GM19324 (cell line): ENCODE results near the gene EZH2.

Experiments used
- ATAC-seq: cut with Tn5 transposase; IDR thresholded peaks from one replicate; pipeline ENCODE4 v1.9.1; 2021; ENCODE audit warnings: mild to moderate bottlenecking, moderate library complexity; ENCODE audit not compliant: unreplicated experiment, low FRiP score

Gene EZH2

GRCh38 chr7:148903504-148903903 is 19.4 kb upstream of the EZH2 start:
- ATAC-seq: no peak

GRCh38 chr7:148901178-148901577 is 17.1 kb upstream of the EZH2 start:
- ATAC-seq: no peak

DNA sequence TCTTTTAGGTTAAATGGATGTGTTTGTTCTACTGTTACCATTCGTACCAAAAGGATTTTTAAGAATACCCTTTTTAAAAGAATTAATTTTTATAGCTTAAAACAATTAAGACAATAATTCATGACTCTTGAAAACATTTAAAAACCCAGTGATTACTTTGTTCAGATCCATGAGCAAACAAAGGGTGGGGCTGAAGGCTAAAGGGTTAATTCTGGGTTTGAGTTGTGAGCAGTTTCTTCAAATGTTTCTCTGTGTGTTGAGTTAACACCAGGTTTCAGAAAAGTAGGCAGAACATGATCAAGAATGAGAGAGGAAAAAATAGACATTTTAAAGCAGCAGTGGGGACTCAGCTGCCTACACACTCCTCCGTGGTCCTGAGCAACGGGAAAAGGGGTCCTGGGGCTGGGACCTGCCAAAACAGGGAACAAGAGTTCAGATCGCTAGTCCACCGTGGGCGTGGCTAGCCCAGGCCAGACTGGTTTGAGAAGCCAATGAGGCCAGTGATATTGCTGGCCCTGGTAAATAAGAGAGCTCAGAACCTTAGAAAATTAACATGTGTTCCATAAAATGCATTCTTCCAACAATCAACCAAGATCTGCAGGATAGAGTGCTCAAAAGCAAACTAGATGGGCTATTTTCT is 14.9 kb upstream of the EZH2 start:
- no peak for ATAC-seq

GRCh38 chr7:148894591-148894990 is 10.5 kb upstream of the EZH2 start:
- no peak for ATAC-seq

DNA sequence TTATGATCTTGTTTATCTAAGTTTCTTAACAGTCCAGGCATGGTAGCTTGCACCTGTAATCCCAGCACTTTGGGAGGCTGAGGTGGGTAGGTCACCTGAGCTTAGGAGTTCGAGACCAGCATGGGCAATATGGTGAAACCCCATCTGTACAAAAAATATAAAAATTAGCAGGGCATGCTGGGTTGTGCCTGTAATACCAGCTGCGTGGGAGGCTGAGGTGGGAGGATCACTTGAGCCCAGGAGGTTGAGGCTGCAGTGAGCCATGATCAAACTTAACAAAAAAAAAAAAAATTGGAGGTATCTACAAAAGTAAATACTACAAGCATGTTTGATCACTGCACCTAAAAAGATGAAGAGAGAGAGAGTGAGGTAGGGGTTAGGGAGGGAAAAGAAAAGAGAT is 9.0 kb upstream of the EZH2 start:
- no peak for ATAC-seq

- no peak for ATAC-seq
Observed at GRCh38 chr7:148888300-148888699, 4.2 kb upstream of the EZH2 start.

GRCh38 chr7:148886844-148887243 is 2.8 kb upstream of the EZH2 start:
- ATAC-seq: no peak

GRCh38 chr7:148884299-148885022 is 370 bp upstream of the EZH2 start:
- ATAC-seq: peak; percentile 91

DNA sequence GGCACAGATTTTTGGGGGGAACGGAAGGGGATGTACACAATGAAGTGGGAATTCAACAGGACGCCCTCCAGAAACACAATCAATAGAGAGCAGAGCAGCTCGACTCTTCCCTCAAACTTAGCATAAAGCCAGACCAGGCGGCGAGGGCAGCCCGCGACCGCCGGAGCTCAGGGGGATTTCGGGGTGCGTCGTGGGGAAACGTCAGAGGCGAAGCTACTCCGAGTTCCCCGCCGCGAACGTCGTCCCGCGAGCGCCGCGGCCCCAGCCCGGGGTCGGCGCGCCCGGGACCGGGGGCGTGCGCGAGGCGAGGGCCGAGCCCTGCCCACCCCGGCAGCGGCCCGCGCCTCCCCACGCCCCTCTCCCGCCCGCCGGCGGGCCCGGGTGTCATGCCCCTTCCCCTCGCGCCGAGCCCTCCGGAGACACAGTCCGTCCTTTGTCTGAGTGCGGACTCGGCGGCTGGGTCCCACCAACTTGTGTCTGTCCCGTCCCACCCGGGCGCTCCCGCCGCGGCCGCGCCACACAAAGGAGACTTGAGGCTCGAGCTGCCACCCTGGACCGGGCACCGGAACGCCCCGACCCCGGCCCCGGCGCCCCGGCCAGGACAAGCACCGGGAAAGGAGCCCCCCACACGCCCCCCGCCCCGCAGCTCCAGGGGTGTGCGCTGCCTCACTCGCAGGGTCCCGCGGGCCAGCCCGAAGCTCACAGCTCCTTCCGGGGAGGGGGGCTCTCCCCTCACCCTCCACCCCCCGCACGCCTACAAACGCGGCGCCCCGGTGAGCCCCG is 634 bp downstream of the EZH2 start:
- ATAC-seq: peak; percentile 36

GRCh38 chr7:148882841-148883265 is 1.2 kb downstream of the EZH2 start:
- no peak for ATAC-seq

- ATAC-seq: no peak
Observed at GRCh38 chr7:148882192-148882591, 1.9 kb downstream of the EZH2 start.

- ATAC-seq: no peak
Observed at GRCh38 chr7:148878317-148878716, 5.8 kb downstream of the EZH2 start.

DNA sequence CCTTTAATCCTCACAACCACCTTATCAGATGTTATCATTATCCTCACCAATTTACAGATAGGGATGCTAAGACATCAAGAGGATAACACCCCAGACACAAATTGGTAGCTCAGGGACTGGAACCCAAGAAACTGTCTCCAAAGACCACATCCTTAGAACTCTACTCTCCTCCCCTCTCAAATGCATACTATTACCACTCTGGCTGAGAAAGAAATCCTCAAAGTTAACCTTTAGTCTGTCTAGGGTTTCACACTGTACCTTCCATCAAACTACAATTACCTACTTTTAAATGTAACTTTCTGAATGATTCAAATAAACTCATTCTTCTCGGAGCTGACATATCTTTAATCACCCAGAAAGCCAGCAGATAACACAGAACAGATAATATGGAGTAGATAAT is 6.6 kb downstream of the EZH2 start:
- ATAC-seq: no peak

- ATAC-seq: no peak
Observed at GRCh38 chr7:148872188-148872587, 11.9 kb downstream of the EZH2 start.

- no peak for ATAC-seq
Observed at GRCh38 chr7:148871551-148871950, 12.5 kb downstream of the EZH2 start.

DNA sequence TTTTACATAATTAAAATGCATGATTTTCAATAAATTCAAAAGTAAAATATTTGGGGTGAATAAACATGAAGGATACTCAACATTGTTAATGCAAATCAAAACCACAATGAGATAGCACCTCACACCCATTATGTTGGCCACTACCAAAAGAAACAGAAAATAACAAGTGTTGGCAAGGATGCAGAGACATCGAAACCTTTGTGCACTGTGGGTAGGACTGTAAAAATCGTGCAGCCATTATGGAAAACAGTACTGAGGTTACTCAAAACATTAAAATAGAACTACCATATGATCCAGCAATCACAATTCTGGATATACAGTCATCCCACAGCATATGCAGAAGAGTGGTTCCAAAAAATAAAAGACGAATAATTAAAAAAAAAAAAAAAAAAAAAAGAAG is 13.1 kb downstream of the EZH2 start:
- no peak for ATAC-seq

- no peak for ATAC-seq
Observed at GRCh38 chr7:148868378-148868674, 15.8 kb downstream of the EZH2 start.

DNA sequence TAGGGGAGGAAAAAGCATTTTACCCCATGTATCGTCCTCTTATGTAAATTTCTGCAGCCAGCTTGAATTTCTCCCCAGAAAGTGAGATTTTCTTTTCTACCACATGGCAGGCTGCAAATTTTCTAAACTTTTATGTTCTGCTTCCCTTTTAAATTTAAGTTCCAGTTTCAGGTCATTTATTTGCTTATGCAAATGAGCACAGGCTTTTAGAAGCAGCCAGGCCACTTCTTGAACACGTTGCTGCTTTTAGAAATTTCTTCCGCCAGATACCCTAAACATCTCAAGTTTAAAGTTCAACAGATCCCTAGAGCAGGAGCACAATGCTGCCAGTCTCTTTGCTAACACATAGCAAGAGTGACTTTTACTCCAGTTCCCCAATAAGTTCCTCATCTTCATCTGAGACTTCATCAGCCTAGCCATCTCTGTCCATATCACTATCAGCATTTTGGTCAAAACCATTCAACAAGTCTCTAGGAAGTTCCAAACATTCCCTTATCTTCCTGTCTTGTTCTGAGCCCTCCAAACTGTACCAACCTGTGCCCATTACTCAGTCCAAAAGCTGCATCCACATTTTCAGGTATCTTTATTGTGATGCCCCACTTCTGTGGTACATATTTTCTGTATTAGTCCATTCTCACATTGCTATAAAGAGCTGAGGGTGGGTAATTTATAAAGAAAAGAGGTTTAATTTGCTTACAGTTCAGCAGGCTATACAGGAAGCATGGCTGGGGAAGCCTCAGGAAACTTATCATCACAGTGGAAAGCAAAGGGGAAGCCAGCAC is 16.3 kb downstream of the EZH2 start:
- no peak for ATAC-seq

GRCh38 chr7:148866362-148866761 is 17.7 kb downstream of the EZH2 start:
- no peak for ATAC-seq

- no peak for ATAC-seq
Observed at GRCh38 chr7:148865283-148865682, 18.8 kb downstream of the EZH2 start.

- ATAC-seq: no peak
Observed at GRCh38 chr7:148863324-148863723, 20.8 kb downstream of the EZH2 start.
